ENCODE data around the gene KCTD20.
"Not testable (repeated sequence)": the region's sequence is repeated elsewhere in the genome, so short reads cannot be mapped to it uniquely, and the experiment has no call there.

KCTD20 gene

GRCh38 chr6:36442671-36443470 is at the start of gene KCTD20, which contains the start of gene PXT1:
Gene KCTD20 (plus strand): TSS chr6:36443000. CDS start chr6:36470098, 27,098 bp downstream.
Gene PXT1 (minus strand): TSS chr6:36442854. CDS start chr6:36426082, 16,772 bp downstream.
- peak; percentile 87 for DNase-seq (ENCODE audit: low read depth)

- DNase-seq (ENCODE audit: low read depth): no peak
Observed at GRCh38 chr6:36399970-36400369, 42.8 kb upstream of the KCTD20 start.

- DNase-seq (ENCODE audit: low read depth): no peak
Observed at GRCh38 chr6:36402481-36402880, 40.3 kb upstream of the KCTD20 start.

GRCh38 chr6:36404164-36404563 is 38.6 kb upstream of the KCTD20 start:
- DNase-seq (ENCODE audit: low read depth): no peak

GRCh38 chr6:36409718-36410117 is 33.1 kb upstream of the KCTD20 start:
- DNase-seq (ENCODE audit: low read depth): not testable (repeated sequence)

- no peak for DNase-seq (ENCODE audit: low read depth)
Observed at GRCh38 chr6:36413489-36414480, 29.0 kb upstream of the KCTD20 start.

- no peak for DNase-seq (ENCODE audit: low read depth)
Observed at GRCh38 chr6:36414481-36414880, 28.3 kb upstream of the KCTD20 start.

GRCh38 chr6:36418558-36418957 is 24.2 kb upstream of the KCTD20 start:
- no peak for DNase-seq (ENCODE audit: low read depth)

GRCh38 chr6:36419310-36419709 is 23.5 kb upstream of the KCTD20 start:
- DNase-seq (ENCODE audit: low read depth): no peak

GRCh38 chr6:36422714-36423100 is 20.1 kb upstream of the KCTD20 start:
- DNase-seq (ENCODE audit: low read depth): no peak

GRCh38 chr6:36423101-36423824 is 19.5 kb upstream of the KCTD20 start:
- peak; percentile 98 for DNase-seq (ENCODE audit: low read depth)

GRCh38 chr6:36426622-36427021 is 16.2 kb upstream of the KCTD20 start:
- DNase-seq (ENCODE audit: low read depth): no peak

GRCh38 chr6:36428911-36429310 is 13.9 kb upstream of the KCTD20 start:
- no peak for DNase-seq (ENCODE audit: low read depth)

- no peak for DNase-seq (ENCODE audit: low read depth)
Observed at GRCh38 chr6:36430351-36430750, 12.4 kb upstream of the KCTD20 start.

- DNase-seq (ENCODE audit: low read depth): no peak
Observed at GRCh38 chr6:36431197-36431596, 11.6 kb upstream of the KCTD20 start.

- DNase-seq (ENCODE audit: low read depth): no peak
Observed at GRCh38 chr6:36432151-36432671, 10.6 kb upstream of the KCTD20 start.

GRCh38 chr6:36436466-36436865 is 6.3 kb upstream of the KCTD20 start:
- DNase-seq (ENCODE audit: low read depth): no peak

GRCh38 chr6:36441307-36441894 is 1.4 kb upstream of the KCTD20 start:
- DNase-seq (ENCODE audit: low read depth): peak; percentile 79

GRCh38 chr6:36442103-36442670 is 613 bp upstream of the KCTD20 start:
- DNase-seq (ENCODE audit: low read depth): no peak

GRCh38 chr6:36443471-36444428 is 950 bp downstream of the KCTD20 start:
- DNase-seq (ENCODE audit: low read depth): no peak
